ENCODE data around the gene EML6. TPM values are rescaled to one million over a fixed set of nuclear protein-coding genes. Genes with fewer than 3 reads are reported as not detected.

EML6 gene
- polyA plus RNA-seq, 2 of the 4 experiments (the other 2 are of a cell fraction): 1.4 to 1.5 TPM

DNA sequence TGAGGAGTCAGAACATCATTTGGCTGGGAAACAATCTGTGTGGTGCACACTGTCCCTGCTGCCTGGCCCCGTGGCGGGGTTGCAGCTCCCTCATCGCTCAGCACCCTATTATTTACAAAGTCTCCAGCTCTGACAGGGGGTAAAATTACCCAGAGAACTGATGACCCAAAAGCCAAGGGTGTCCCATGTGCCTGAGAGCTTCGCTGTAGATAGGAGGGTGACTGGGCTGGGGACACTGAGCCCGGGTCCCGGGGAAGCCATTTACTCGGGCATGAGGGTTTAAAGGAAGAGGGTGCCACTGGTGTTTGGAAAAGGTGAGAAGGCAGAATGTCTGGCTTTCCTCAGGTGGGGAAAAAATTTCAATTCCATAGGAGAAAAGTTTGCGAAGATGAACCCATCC, 48.2 kb upstream of the EML6 start:
- Histone ChIP-seq H3K4me1 (peaks cover 3% of the 10 kb centered on the region), H3K4me3 (no peak overlapping the region), H3K9me3 (no peaks in the 10 kb centered on the region), H3K27ac (no peak overlapping the region), H3K4me2 (no peak overlapping the region)
- CTCF ChIA-PET: interaction anchor here (0.6 to 5.4 kb wide), 6 partner anchors 10 to 568 kb away, joined by 4 to 50 read pairs (median 6); no protein-coding TSS in a partner anchor
- 88% methylated on average over 8 of the region's 8 CpGs for WGBS (ENCODE audit: missing lambda C conversion rate)
- ATAC-seq (peak in 1 of 2 experiments; percentile 3; a peak in 1 of 6 replicates), FAIRE-seq (no peak), DNase-seq (ENCODE audit: low read depth in 1 of 2, low spot score in 1 of 2) (no peak)
- POLR2A ChIA-PET: no interaction called here
- TF ChIP-seq NR3C1 (IDR thresholded peaks at IDR 0.05) (no peak), CBX2 (IDR thresholded peaks at IDR 0.05; ENCODE audit: borderline replicate concordance, low read depth) (no peak), ESRRA (IDR thresholded peaks at IDR 0.05; ENCODE audit: borderline replicate concordance, low read length) (no peak), POLR2A (IDR thresholded peaks at IDR 0.05; ENCODE audit: low read length) (no peak), HEYL (CRISPR knock-in tag; IDR thresholded peaks at IDR 0.05) (no peak), HOXA7 (CRISPR knock-in tag; IDR thresholded peaks at IDR 0.05) (no peak), JUN (IDR thresholded peaks at IDR 0.05) (no peak), RFX5 (IDR thresholded peaks at IDR 0.05) (no peak), ZC3H11A (IDR thresholded peaks at IDR 0.05) (no peak), MAFK (IDR thresholded peaks at IDR 0.05; ENCODE audit: partially characterized antibody) (no peak), MAZ (IDR thresholded peaks at IDR 0.05; ENCODE audit: borderline replicate concordance, low read depth, low read length) (no peak)
- TF ChIP-seq, protein P1, sequence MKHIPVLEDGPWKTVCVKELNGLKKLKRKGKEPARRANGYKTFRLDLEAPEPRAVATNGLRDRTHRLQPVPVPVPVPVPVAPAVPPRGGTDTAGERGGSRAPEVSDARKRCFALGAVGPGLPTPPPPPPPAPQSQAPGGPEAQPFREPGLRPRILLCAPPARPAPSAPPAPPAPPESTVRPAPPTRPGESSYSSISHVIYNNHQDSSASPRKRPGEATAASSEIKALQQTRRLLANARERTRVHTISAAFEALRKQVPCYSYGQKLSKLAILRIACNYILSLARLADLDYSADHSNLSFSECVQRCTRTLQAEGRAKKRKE (CRISPR knock-in tag; IDR thresholded peaks at IDR 0.05; ENCODE audit: low read depth): no peak

DNA sequence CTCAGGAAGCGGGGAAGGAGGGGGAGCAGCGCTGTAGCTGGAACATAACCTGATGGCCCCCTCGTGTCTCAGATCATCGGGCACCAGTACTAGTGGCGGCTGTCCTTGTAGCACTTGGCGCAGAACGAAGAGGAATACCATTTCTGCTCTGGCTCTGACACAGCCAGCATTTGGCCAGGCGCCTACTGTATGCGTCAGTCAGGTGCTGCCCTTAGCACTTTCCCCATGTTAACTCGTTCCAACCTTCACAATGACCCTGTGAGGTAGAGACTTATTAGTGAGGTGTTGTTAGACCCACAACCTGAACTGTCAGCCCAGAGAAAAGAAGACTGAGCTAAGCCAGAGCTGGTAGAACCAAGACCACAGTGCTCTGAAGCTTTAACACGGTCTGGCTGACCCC, 47.7 kb upstream of the EML6 start:
- POLR2A ChIA-PET: interaction anchor here (0.7 kb wide), 1 partner anchor 47 kb away, joined by 3 read pairs; the partner anchor contains the start of gene EML6
- CTCF ChIA-PET: interaction anchor here (0.5 to 5.4 kb wide), 8 partner anchors 11 to 713 kb away, joined by 3 to 50 read pairs (median 4); no protein-coding TSS in a partner anchor
- WGBS (ENCODE audit: missing lambda C conversion rate): 82% methylated on average over 11 of the region's 11 CpGs

DNA sequence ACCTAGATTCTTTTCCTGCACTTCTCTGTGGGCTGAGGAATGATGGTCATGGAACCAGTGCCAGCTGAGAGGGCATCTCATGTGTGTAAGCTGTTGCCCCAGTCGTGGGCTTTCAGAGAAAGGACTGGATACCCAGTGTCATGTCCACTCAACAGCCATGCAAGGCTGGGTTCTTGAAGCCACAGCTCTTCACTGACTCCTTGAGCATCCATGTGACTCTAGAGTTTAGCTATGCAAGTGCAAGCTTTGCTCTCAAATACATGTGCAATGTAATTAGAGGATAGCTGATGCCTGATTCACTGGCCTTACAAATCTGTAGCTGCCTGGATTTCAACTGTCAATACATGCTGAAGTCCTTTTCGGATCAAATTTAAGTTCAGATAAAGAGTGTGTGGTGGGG, 46.8 kb upstream of the EML6 start:
- peak; percentile 17 to 19; a peak in 3 of 6 replicates for ATAC-seq
- Histone ChIP-seq H3K4me3 (no peak overlapping the region), H3K4me1 (no peaks in the 10 kb centered on the region), H3K9me3 (no peaks in the 10 kb centered on the region), H3K4me2 (no peak overlapping the region), H3K27ac (no peak overlapping the region)
- no peak for DNase-seq (ENCODE audit: low read depth in 1 of 2, low spot score in 1 of 2)
- CTCF ChIA-PET: interaction anchor here (0.5 to 5.4 kb wide), 10 partner anchors 8 to 714 kb away, joined by 3 to 50 read pairs (median 4); no protein-coding TSS in a partner anchor
- TF ChIP-seq, protein P2, sequence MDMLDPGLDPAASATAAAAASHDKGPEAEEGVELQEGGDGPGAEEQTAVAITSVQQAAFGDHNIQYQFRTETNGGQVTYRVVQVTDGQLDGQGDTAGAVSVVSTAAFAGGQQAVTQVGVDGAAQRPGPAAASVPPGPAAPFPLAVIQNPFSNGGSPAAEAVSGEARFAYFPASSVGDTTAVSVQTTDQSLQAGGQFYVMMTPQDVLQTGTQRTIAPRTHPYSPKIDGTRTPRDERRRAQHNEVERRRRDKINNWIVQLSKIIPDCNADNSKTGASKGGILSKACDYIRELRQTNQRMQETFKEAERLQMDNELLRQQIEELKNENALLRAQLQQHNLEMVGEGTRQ (IDR thresholded peaks at IDR 0.05): no peak
- TF ChIP-seq, protein P3, sequence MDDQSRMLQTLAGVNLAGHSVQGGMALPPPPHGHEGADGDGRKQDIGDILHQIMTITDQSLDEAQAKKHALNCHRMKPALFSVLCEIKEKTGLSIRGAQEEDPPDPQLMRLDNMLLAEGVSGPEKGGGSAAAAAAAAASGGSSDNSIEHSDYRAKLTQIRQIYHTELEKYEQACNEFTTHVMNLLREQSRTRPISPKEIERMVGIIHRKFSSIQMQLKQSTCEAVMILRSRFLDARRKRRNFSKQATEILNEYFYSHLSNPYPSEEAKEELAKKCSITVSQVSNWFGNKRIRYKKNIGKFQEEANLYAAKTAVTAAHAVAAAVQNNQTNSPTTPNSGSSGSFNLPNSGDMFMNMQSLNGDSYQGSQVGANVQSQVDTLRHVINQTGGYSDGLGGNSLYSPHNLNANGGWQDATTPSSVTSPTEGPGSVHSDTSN (IDR thresholded peaks at IDR 0.05): no peak
- no peak for TF ChIP-seq RAD21 (conservative IDR thresholded peaks at IDR 0.05 in 1 of 2, IDR thresholded peaks at IDR 0.05 in 1 of 2)
- WGBS (ENCODE audit: missing lambda C conversion rate): 52% methylated on average over 2 of the region's 2 CpGs
- FAIRE-seq: no peak
- POLR2A ChIA-PET: interaction anchor here (0.7 kb wide), 1 partner anchor 46 kb away, joined by 3 read pairs; the partner anchor contains the start of gene EML6

More for the DNA sequence above, 47.7 kb upstream of the EML6 start:
- Histone ChIP-seq H3K27ac (no peak overlapping the region), H3K4me2 (no peak overlapping the region), H3K4me1 (no peaks in the 10 kb centered on the region), H3K4me3 (no peak overlapping the region), H3K9me3 (no peaks in the 10 kb centered on the region)
- no peak for FAIRE-seq
- peak; percentile 11 to 19; a peak in 3 of 6 replicates for ATAC-seq
- no peak for DNase-seq (ENCODE audit: low read depth in 1 of 2, low spot score in 1 of 2)
- TF ChIP-seq KDM5A (IDR thresholded peaks at IDR 0.05): no peak

All from A549 (cell line).